ENCODE results near the gene NFIC.
A peak's percentile ranks its signal among the peaks of the same experiment; 100 is the strongest.

NFIC gene

GRCh38 chr19:3359919-3360420, 6.4 kb upstream of the NFIC start:
- DNase-seq (ENCODE audit: low spot score): no peak

GRCh38 chr19:3360421-3361383, 5.7 kb upstream of the NFIC start:
- peak; percentile 75 for DNase-seq (ENCODE audit: low spot score)

GRCh38 chr19:3361384-3362216, 4.8 kb upstream of the NFIC start:
- DNase-seq (ENCODE audit: low spot score): no peak

GRCh38 chr19:3362217-3362906, 4.0 kb upstream of the NFIC start:
- DNase-seq (ENCODE audit: low spot score): no peak

GRCh38 chr19:3363841-3364500, 2.4 kb upstream of the NFIC start:
- DNase-seq (ENCODE audit: low spot score): no peak

GRCh38 chr19:3364501-3364858, 1.9 kb upstream of the NFIC start:
- DNase-seq (ENCODE audit: low spot score): no peak

GRCh38 chr19:3365093-3365835, 1.1 kb upstream of the NFIC start:
- DNase-seq (ENCODE audit: low spot score): no peak

GRCh38 chr19:3366753-3367627, 607 bp downstream of the NFIC start:
- DNase-seq (ENCODE audit: low spot score): no peak

GRCh38 chr19:3367628-3368440, 1.5 kb downstream of the NFIC start:
- DNase-seq (ENCODE audit: low spot score): no peak

GRCh38 chr19:3368441-3368795, 2.0 kb downstream of the NFIC start:
- DNase-seq (ENCODE audit: low spot score): no peak

GRCh38 chr19:3368848-3369336, 2.5 kb downstream of the NFIC start:
- no peak for DNase-seq (ENCODE audit: low spot score)

- DNase-seq (ENCODE audit: low spot score): no peak
These were observed 3.2 kb downstream of the NFIC start for GRCh38 chr19:3369337-3370213.

GRCh38 chr19:3370214-3370720, 3.9 kb downstream of the NFIC start:
- no peak for DNase-seq (ENCODE audit: low spot score)

GRCh38 chr19:3370728-3371591, 4.6 kb downstream of the NFIC start:
- DNase-seq (ENCODE audit: low spot score): no peak

GRCh38 chr19:3372413-3372812, 6.0 kb downstream of the NFIC start:
- no peak for DNase-seq (ENCODE audit: low spot score)

GRCh38 chr19:3373971-3374368, 7.6 kb downstream of the NFIC start:
- no peak for DNase-seq (ENCODE audit: low spot score)
